Keratinocyte (primary cell): ENCODE results near the gene LPAR1. TPM values are rescaled to one million over a fixed set of nuclear protein-coding genes. Genes with fewer than 3 reads are reported as not detected.

Experiments used
- DNase-seq: peaks from one replicate; pipeline ENCODE4 v3.0.0-alpha.2; 2011; ENCODE audit warnings: low read depth, missing footprints, low spot score
- FAIRE-seq: peaks from 2 replicates; lab custom pipeline; 2011; peaks lifted over from hg19 to GRCh38; lab: Jason Lieb, UNC
- H2AFZ ChIP-seq: 2 replicates; pipeline ENCODE4 v1.6.0; 2012; ENCODE audit warnings: low read length, control low read depth, inconsistent platforms; ENCODE audit not compliant: control insufficient read depth
- H3K27ac ChIP-seq: 2 replicates; pipeline ENCODE4 v1.5.1; 2011; ENCODE audit warnings: low read length; ENCODE audit not compliant: control insufficient read depth, insufficient read depth
- H3K27me3 ChIP-seq: 3 replicates; pipeline ENCODE4 v1.6.0; 2011; ENCODE audit warnings: low read length; ENCODE audit not compliant: control insufficient read depth, insufficient read depth; ENCODE audit errors: extremely low read depth
- H3K36me3 ChIP-seq, 2 experiments: 2 replicates in 1 of 2; 3 replicates in 1 of 2; pipeline ENCODE4 v1.5.1; 2011; ENCODE audit warnings: low read length in 2 of 2, mild to moderate bottlenecking in 1 of 2; ENCODE audit not compliant: control insufficient read depth in 2 of 2, insufficient read depth in 2 of 2; ENCODE audit errors: extremely low read depth in 1 of 2
- H3K4me1 ChIP-seq: 3 replicates; pipeline ENCODE4 v1.5.1; 2011; ENCODE audit warnings: low read length; ENCODE audit not compliant: control insufficient read depth, insufficient read depth; ENCODE audit errors: extremely low read depth
- H3K4me2 ChIP-seq: 3 replicates; pipeline ENCODE4 v1.6.0; 2011; ENCODE audit warnings: low read depth, low read length; ENCODE audit not compliant: control insufficient read depth, insufficient read depth; ENCODE audit errors: extremely low read depth
- H3K4me3 ChIP-seq, 3 experiments: fragments of 200-600 bp in 1 of 3; sonication (generic) in 1 of 3; 2 replicates in 2 of 3; 3 replicates in 1 of 3; pipeline ENCODE4 v1.5.1; 2011 to 2016; ENCODE audit warnings: low read length in 3 of 3, mild to moderate bottlenecking in 3 of 3, control low read depth in 2 of 3, inconsistent platforms in 1 of 3, low read depth in 1 of 3, mixed read lengths in 1 of 3, mixed run types in 1 of 3, moderate library complexity in 1 of 3; ENCODE audit not compliant: control insufficient read depth in 2 of 3, insufficient read depth in 2 of 3; ENCODE audit errors: extremely low read depth in 1 of 3
- H3K79me2 ChIP-seq: 2 replicates; pipeline ENCODE4 v1.6.0; 2012; ENCODE audit warnings: low read length; ENCODE audit not compliant: control insufficient read depth, insufficient read depth
- H3K9ac ChIP-seq: 3 replicates; pipeline ENCODE4 v1.6.0; 2011; ENCODE audit warnings: low read length; ENCODE audit not compliant: control insufficient read depth, insufficient read depth; ENCODE audit errors: extremely low read depth
- H3K9me1 ChIP-seq: 3 replicates; pipeline ENCODE4 v1.6.0; 2011; ENCODE audit warnings: low read length; ENCODE audit not compliant: control insufficient read depth, insufficient read depth; ENCODE audit errors: extremely low read depth
- H3K9me3 ChIP-seq: 2 replicates; pipeline ENCODE4 v1.5.1; 2012; ENCODE audit warnings: low read depth, low read length; ENCODE audit not compliant: control insufficient read depth
- H4K20me1 ChIP-seq: 3 replicates; pipeline ENCODE4 v1.6.0; 2011; ENCODE audit warnings: low read length; ENCODE audit not compliant: control insufficient read depth, insufficient read depth; ENCODE audit errors: extremely low read depth
- EZH2 ChIP-seq: IDR thresholded peaks from one replicate; pipeline ENCODE4 v1.6.1; 2012; ENCODE audit warnings: inconsistent platforms, mild to moderate bottlenecking, low read length, moderate library complexity
- dilution Hi-C: fragments of 300-500 bp; cut with MboI; formaldehyde crosslinking; loops from one replicate; pipeline ENCODE4 v1.7.0; 2020; ENCODE audit warnings: low sequenced_read_pairs; ENCODE audit not compliant: extremely low pct_ligation_motif_present
- polyA plus RNA-seq, 5 experiments: library from polyadenylated mRNA; depleted of rRNA in 3 of 5; stranded (reverse) in 3 of 5; stranded (forward) in 1 of 5; unstranded in 1 of 5; fragments of >200 nt; gene quantifications; 1 replicate in 1 of 5; 2 replicates in 3 of 5; 3 replicates in 1 of 5; pipeline versions ENCODE4 v1.2.1 to v1.2.3, GENCODE V29; 2011 to 2012; ENCODE audit warnings: missing spikeins in 2 of 5, low read depth in 1 of 5, low replicate concordance in 1 of 5
- TF ChIP-seq, protein P1 (sequence below), 3 experiments: IDR thresholded peaks in 1 of 3; conservative IDR thresholded peaks in 1 of 3; optimal IDR thresholded peaks in 1 of 3; 2 replicates in 2 of 3; 3 replicates in 1 of 3; pipeline versions ENCODE3 to v1.5.1; 2011; ENCODE audit warnings: low read length in 3 of 3, mild to moderate bottlenecking in 3 of 3, moderate library complexity in 2 of 3, control low read depth in 1 of 3, inconsistent platforms in 1 of 3; ENCODE audit not compliant: insufficient read depth in 2 of 3; ENCODE audit errors: extremely low read depth in 1 of 3

LPAR1 gene
- polyA plus RNA-seq, 1 donor (not counting 4 experiments of a cell fraction or from before 2014, with no cell fraction given), result 43.2 TPM

DNA sequence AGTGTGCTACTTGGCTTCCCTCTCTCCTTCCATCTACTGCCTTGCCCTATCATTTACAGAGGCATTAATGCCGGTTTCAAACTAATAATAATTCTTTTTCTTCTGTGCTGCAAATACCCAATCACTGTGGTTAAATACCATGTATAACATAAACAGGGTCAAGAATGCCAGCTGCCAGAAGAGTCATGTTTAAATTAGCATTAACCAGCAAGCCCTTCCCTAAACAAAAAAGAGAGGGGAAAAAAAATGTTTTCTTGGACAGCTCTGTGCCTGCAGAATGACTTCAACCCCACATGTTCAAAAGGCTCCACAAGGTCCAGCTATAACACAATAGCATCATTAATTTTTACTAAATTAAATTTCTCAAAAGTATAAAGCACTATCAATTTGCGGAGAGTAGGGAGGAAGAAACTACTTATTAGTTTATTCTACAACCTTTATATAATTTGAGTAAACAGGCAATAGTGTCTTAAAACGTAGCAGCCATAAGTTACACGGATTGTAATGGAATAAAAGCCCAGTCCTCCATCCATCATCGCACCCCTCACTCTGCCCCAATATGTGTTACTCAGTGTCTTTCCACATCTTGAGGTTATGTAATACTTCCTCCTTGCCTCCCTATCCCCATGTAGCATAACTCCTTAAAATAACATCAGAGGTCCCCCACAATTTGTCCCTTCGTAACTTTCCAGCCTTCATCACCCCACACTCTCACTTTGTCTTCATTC, 3.9 kb downstream of the LPAR1 start:
- Histone ChIP-seq H2AFZ (no peak overlapping the region), H3K4me2 (no peak overlapping the region), H3K4me3 (no peak overlapping the region), H3K9me1 (no peaks in the 10 kb centered on the region), H3K9ac (no peak overlapping the region), H3K27ac (no peak overlapping the region), H3K9me3 (no peaks in the 10 kb centered on the region), H4K20me1 (no peaks in the 10 kb centered on the region), H3K4me1 (peaks cover 16% of the 10 kb centered on the region), H3K27me3 (no peaks in the 10 kb centered on the region), H3K79me2 (peaks cover 73% of the 10 kb centered on the region), H3K36me3 (peaks cover 0 to 8% of the 10 kb centered on the region in 2 experiments)
- DNase-seq (no peak), FAIRE-seq (no peak)
- TF ChIP-seq EZH2, result no peak
- TF ChIP-seq, protein P1, sequence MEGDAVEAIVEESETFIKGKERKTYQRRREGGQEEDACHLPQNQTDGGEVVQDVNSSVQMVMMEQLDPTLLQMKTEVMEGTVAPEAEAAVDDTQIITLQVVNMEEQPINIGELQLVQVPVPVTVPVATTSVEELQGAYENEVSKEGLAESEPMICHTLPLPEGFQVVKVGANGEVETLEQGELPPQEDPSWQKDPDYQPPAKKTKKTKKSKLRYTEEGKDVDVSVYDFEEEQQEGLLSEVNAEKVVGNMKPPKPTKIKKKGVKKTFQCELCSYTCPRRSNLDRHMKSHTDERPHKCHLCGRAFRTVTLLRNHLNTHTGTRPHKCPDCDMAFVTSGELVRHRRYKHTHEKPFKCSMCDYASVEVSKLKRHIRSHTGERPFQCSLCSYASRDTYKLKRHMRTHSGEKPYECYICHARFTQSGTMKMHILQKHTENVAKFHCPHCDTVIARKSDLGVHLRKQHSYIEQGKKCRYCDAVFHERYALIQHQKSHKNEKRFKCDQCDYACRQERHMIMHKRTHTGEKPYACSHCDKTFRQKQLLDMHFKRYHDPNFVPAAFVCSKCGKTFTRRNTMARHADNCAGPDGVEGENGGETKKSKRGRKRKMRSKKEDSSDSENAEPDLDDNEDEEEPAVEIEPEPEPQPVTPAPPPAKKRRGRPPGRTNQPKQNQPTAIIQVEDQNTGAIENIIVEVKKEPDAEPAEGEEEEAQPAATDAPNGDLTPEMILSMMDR (optimal IDR thresholded peaks at IDR 0.05 in 1 of 3, IDR thresholded peaks at IDR 0.05 in 1 of 3, conservative IDR thresholded peaks at IDR 0.05 in 1 of 3; ENCODE audit: extremely low read depth in 1 of 3, insufficient read depth in 2 of 3, low read length in 3 of 3), result no peak
- dilution Hi-C loops, result no loop called here

GRCh38 chr9:111030492-111030891, 7.8 kb downstream of the LPAR1 start:
- H3K9me3 ChIP-seq, result no peaks in the 10 kb centered on the region
- DNase-seq, result no peak
- dilution Hi-C loops, result no loop called here
- TF ChIP-seq, protein P1 (optimal IDR thresholded peaks at IDR 0.05 in 1 of 3, IDR thresholded peaks at IDR 0.05 in 1 of 3, conservative IDR thresholded peaks at IDR 0.05 in 1 of 3; ENCODE audit: extremely low read depth in 1 of 3, insufficient read depth in 2 of 3, low read length in 3 of 3), result no peak
- TF ChIP-seq EZH2, result no peak
- H3K4me3 ChIP-seq, result no peak overlapping the region
- no peak overlapping the region for H2AFZ ChIP-seq
- H3K27ac ChIP-seq, result no peak overlapping the region
- no peaks in the 10 kb centered on the region for H3K4me1 ChIP-seq
- no peak overlapping the region for H3K4me2 ChIP-seq
- peaks cover 64% of the 10 kb centered on the region for H3K79me2 ChIP-seq
- no peaks in the 10 kb centered on the region for H3K9me1 ChIP-seq
- no peaks in the 10 kb centered on the region for H3K27me3 ChIP-seq
- FAIRE-seq, result no peak
- H3K9ac ChIP-seq, result no peak overlapping the region
- H4K20me1 ChIP-seq, result no peaks in the 10 kb centered on the region
- peaks cover 0 to 5% of the 10 kb centered on the region in 2 experiments for H3K36me3 ChIP-seq
